Keratinocyte (primary cell): ENCODE measurements around the gene SYT8. TPM values are rescaled to one million over a fixed set of nuclear protein-coding genes. Genes with fewer than 3 reads are reported as not detected.

Experiments used
- DNase-seq: peaks from one replicate; pipeline ENCODE4 v3.0.0-alpha.2; 2011; ENCODE audit warnings: low read depth, missing footprints, low spot score
- FAIRE-seq: peaks from 2 replicates; lab custom pipeline; 2011; peaks lifted over from hg19 to GRCh38; lab: Jason Lieb, UNC
- H2AFZ ChIP-seq: 2 replicates; pipeline ENCODE4 v1.6.0; 2012; ENCODE audit warnings: low read length, control low read depth, inconsistent platforms; ENCODE audit not compliant: control insufficient read depth
- H3K27ac ChIP-seq: 2 replicates; pipeline ENCODE4 v1.5.1; 2011; ENCODE audit warnings: low read length; ENCODE audit not compliant: control insufficient read depth, insufficient read depth
- H3K27me3 ChIP-seq: 3 replicates; pipeline ENCODE4 v1.6.0; 2011; ENCODE audit warnings: low read length; ENCODE audit not compliant: control insufficient read depth, insufficient read depth; ENCODE audit errors: extremely low read depth
- H3K36me3 ChIP-seq, 2 experiments: 2 replicates in 1 of 2; 3 replicates in 1 of 2; pipeline ENCODE4 v1.5.1; 2011; ENCODE audit warnings: low read length in 2 of 2, mild to moderate bottlenecking in 1 of 2; ENCODE audit not compliant: control insufficient read depth in 2 of 2, insufficient read depth in 2 of 2; ENCODE audit errors: extremely low read depth in 1 of 2
- H3K4me1 ChIP-seq: 3 replicates; pipeline ENCODE4 v1.5.1; 2011; ENCODE audit warnings: low read length; ENCODE audit not compliant: control insufficient read depth, insufficient read depth; ENCODE audit errors: extremely low read depth
- H3K4me2 ChIP-seq: 3 replicates; pipeline ENCODE4 v1.6.0; 2011; ENCODE audit warnings: low read depth, low read length; ENCODE audit not compliant: control insufficient read depth, insufficient read depth; ENCODE audit errors: extremely low read depth
- H3K4me3 ChIP-seq, 3 experiments: fragments of 200-600 bp in 1 of 3; sonication (generic) in 1 of 3; 2 replicates in 2 of 3; 3 replicates in 1 of 3; pipeline ENCODE4 v1.5.1; 2011 to 2016; ENCODE audit warnings: low read length in 3 of 3, mild to moderate bottlenecking in 3 of 3, control low read depth in 2 of 3, inconsistent platforms in 1 of 3, low read depth in 1 of 3, mixed read lengths in 1 of 3, mixed run types in 1 of 3, moderate library complexity in 1 of 3; ENCODE audit not compliant: control insufficient read depth in 2 of 3, insufficient read depth in 2 of 3; ENCODE audit errors: extremely low read depth in 1 of 3
- H3K79me2 ChIP-seq: 2 replicates; pipeline ENCODE4 v1.6.0; 2012; ENCODE audit warnings: low read length; ENCODE audit not compliant: control insufficient read depth, insufficient read depth
- H3K9ac ChIP-seq: 3 replicates; pipeline ENCODE4 v1.6.0; 2011; ENCODE audit warnings: low read length; ENCODE audit not compliant: control insufficient read depth, insufficient read depth; ENCODE audit errors: extremely low read depth
- H3K9me1 ChIP-seq: 3 replicates; pipeline ENCODE4 v1.6.0; 2011; ENCODE audit warnings: low read length; ENCODE audit not compliant: control insufficient read depth, insufficient read depth; ENCODE audit errors: extremely low read depth
- H3K9me3 ChIP-seq: 2 replicates; pipeline ENCODE4 v1.5.1; 2012; ENCODE audit warnings: low read depth, low read length; ENCODE audit not compliant: control insufficient read depth
- H4K20me1 ChIP-seq: 3 replicates; pipeline ENCODE4 v1.6.0; 2011; ENCODE audit warnings: low read length; ENCODE audit not compliant: control insufficient read depth, insufficient read depth; ENCODE audit errors: extremely low read depth
- EZH2 ChIP-seq: IDR thresholded peaks from one replicate; pipeline ENCODE4 v1.6.1; 2012; ENCODE audit warnings: inconsistent platforms, mild to moderate bottlenecking, low read length, moderate library complexity
- dilution Hi-C: fragments of 300-500 bp; cut with MboI; formaldehyde crosslinking; loops from one replicate; pipeline ENCODE4 v1.7.0; 2020; ENCODE audit warnings: low sequenced_read_pairs; ENCODE audit not compliant: extremely low pct_ligation_motif_present
- polyA plus RNA-seq, 5 experiments: library from polyadenylated mRNA; depleted of rRNA in 3 of 5; stranded (reverse) in 3 of 5; stranded (forward) in 1 of 5; unstranded in 1 of 5; fragments of >200 nt; gene quantifications; 1 replicate in 1 of 5; 2 replicates in 3 of 5; 3 replicates in 1 of 5; pipeline versions ENCODE4 v1.2.1 to v1.2.3, GENCODE V29; 2011 to 2012; ENCODE audit warnings: missing spikeins in 2 of 5, low read depth in 1 of 5, low replicate concordance in 1 of 5
- TF ChIP-seq, protein P1 (sequence below), 3 experiments: IDR thresholded peaks in 1 of 3; conservative IDR thresholded peaks in 1 of 3; optimal IDR thresholded peaks in 1 of 3; 2 replicates in 2 of 3; 3 replicates in 1 of 3; pipeline versions ENCODE3 to v1.5.1; 2011; ENCODE audit warnings: low read length in 3 of 3, mild to moderate bottlenecking in 3 of 3, moderate library complexity in 2 of 3, control low read depth in 1 of 3, inconsistent platforms in 1 of 3; ENCODE audit not compliant: insufficient read depth in 2 of 3; ENCODE audit errors: extremely low read depth in 1 of 3

The SYT8 gene
- polyA plus RNA-seq, 1 donor (not counting 4 experiments of a cell fraction or from before 2014, with no cell fraction given) = 19.3 TPM

DNA sequence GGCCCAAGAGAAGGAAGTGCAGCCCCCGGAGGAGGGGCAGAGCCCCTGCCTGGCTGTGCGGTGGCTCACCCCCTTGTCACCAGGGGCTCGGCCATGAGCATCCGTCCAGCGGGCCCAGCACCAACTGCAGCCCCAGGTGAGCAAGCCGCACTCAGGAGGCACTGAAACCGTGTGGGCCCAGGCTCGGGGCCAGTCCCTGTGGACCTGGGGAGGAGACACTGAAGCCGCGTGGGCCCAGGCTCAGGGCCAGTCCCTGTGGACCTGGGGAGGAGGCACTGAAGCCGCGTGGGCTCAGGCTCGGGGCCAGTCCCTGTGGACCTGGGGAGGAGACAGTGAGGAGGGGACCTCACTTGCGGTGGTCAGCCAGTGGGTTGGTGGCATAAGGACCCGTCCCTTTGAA lies 32.0 kb downstream of the SYT8 start:
- Histone ChIP-seq H3K4me3 (no peak overlapping the region), H3K4me2 (no peak overlapping the region), H4K20me1 (no peaks in the 10 kb centered on the region), H3K4me1 (peaks cover 14% of the 10 kb centered on the region), H3K27me3 (peaks cover 29% of the 10 kb centered on the region), H2AFZ (no peak overlapping the region), H3K36me3 (no peaks in the 10 kb centered on the region), H3K9me3 (no peaks in the 10 kb centered on the region), H3K9ac (no peak overlapping the region), H3K9me1 (no peaks in the 10 kb centered on the region), H3K27ac (no peak overlapping the region), H3K79me2 (no peaks in the 10 kb centered on the region)
- dilution Hi-C loops = no loop called here
- no peak for TF ChIP-seq EZH2
- TF ChIP-seq, protein P1, sequence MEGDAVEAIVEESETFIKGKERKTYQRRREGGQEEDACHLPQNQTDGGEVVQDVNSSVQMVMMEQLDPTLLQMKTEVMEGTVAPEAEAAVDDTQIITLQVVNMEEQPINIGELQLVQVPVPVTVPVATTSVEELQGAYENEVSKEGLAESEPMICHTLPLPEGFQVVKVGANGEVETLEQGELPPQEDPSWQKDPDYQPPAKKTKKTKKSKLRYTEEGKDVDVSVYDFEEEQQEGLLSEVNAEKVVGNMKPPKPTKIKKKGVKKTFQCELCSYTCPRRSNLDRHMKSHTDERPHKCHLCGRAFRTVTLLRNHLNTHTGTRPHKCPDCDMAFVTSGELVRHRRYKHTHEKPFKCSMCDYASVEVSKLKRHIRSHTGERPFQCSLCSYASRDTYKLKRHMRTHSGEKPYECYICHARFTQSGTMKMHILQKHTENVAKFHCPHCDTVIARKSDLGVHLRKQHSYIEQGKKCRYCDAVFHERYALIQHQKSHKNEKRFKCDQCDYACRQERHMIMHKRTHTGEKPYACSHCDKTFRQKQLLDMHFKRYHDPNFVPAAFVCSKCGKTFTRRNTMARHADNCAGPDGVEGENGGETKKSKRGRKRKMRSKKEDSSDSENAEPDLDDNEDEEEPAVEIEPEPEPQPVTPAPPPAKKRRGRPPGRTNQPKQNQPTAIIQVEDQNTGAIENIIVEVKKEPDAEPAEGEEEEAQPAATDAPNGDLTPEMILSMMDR (optimal IDR thresholded peaks at IDR 0.05 in 1 of 3, IDR thresholded peaks at IDR 0.05 in 1 of 3, conservative IDR thresholded peaks at IDR 0.05 in 1 of 3; ENCODE audit: extremely low read depth in 1 of 3, insufficient read depth in 2 of 3, low read length in 3 of 3) = no peak
- no peak for FAIRE-seq
- DNase-seq = no peak

DNA sequence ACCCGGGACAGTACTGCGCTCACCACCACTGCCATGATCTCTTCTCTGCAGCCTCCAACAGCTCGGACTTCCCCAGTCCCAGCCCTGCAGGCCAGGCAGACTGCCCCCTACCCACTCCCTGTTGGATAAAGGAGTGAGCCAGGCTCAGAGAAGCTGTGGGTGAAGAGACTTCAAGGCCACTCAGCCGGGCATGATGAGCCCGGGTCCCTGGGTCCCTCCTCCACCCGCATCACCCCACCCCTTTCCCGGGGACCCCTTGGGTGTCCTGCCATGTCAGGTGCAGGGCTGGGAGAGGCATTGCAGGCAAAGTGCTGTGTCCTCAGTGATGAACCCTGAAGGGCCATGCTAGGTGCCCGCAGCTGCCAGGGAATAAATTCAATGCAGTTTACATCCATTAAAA lies 32.6 kb downstream of the SYT8 start:
- H3K79me2 ChIP-seq = no peaks in the 10 kb centered on the region
- no peaks in the 10 kb centered on the region for H3K9me1 ChIP-seq
- TF ChIP-seq, protein P1 (optimal IDR thresholded peaks at IDR 0.05 in 1 of 3, IDR thresholded peaks at IDR 0.05 in 1 of 3, conservative IDR thresholded peaks at IDR 0.05 in 1 of 3; ENCODE audit: extremely low read depth in 1 of 3, insufficient read depth in 2 of 3, low read length in 3 of 3) = no peak
- TF ChIP-seq EZH2 = no peak
- H3K36me3 ChIP-seq = no peaks in the 10 kb centered on the region
- no peak overlapping the region for H3K4me3 ChIP-seq
- dilution Hi-C loops = no loop called here
- no peak overlapping the region for H3K27ac ChIP-seq
- no peaks in the 10 kb centered on the region for H4K20me1 ChIP-seq
- peaks cover 14% of the 10 kb centered on the region for H3K4me1 ChIP-seq
- DNase-seq (no peak), FAIRE-seq (no peak)
- H3K9me3 ChIP-seq = no peaks in the 10 kb centered on the region
- H3K9ac ChIP-seq = no peak overlapping the region
- H3K4me2 ChIP-seq = no peak overlapping the region
- no peak overlapping the region for H2AFZ ChIP-seq
- H3K27me3 ChIP-seq = peaks cover 29% of the 10 kb centered on the region
